H9 (cell line): ENCODE measurements around the gene ZNF667. TPM values are rescaled to one million over a fixed set of nuclear protein-coding genes. Genes with fewer than 3 reads are reported as not detected.

ENCODE experiments used
- DNase-seq: peaks from one replicate; pipeline ENCODE4 v3.0.0-alpha.2; 2017
- H2AFZ ChIP-seq: one replicate; pipeline ENCODE4 v1.6.1; 2013; ENCODE audit warnings: mild to moderate bottlenecking, low read length, control low read depth, moderate library complexity
- H2AK5ac ChIP-seq: 2 replicates; pipeline ENCODE4 v1.6.1; 2013; ENCODE audit warnings: low read length, control low read depth, mixed read lengths; ENCODE audit not compliant: insufficient read length
- H2BK120ac ChIP-seq: one replicate; pipeline ENCODE4 v1.6.1; 2013; ENCODE audit warnings: low read depth, mild to moderate bottlenecking, low read length, control low read depth, inconsistent platforms; ENCODE audit not compliant: poor library complexity, severe bottlenecking
- H2BK12ac ChIP-seq: 2 replicates; pipeline ENCODE4 v1.6.1; 2013; ENCODE audit warnings: low read length, control low read depth, mixed read lengths, low read depth; ENCODE audit not compliant: insufficient read length
- H2BK15ac ChIP-seq: 2 replicates; pipeline ENCODE4 v1.6.1; 2013; ENCODE audit warnings: low read depth, low read length, control low read depth
- H2BK20ac ChIP-seq: one replicate; pipeline ENCODE4 v1.6.1; 2013; ENCODE audit warnings: low read depth, mild to moderate bottlenecking, low read length, control low read depth, inconsistent platforms; ENCODE audit not compliant: poor library complexity, severe bottlenecking
- H2BK5ac ChIP-seq: 2 replicates; pipeline ENCODE4 v1.6.1; 2013; ENCODE audit warnings: low read length, control low read depth, mixed read lengths; ENCODE audit not compliant: insufficient read length
- H3K14ac ChIP-seq: 2 replicates; pipeline ENCODE4 v1.6.1; 2013; ENCODE audit warnings: low read length, control low read depth; ENCODE audit not compliant: insufficient read depth
- H3K18ac ChIP-seq: 2 replicates; pipeline ENCODE4 v1.6.1; 2013; ENCODE audit warnings: low read depth, mild to moderate bottlenecking, mixed read lengths, low read length, control low read depth; ENCODE audit not compliant: insufficient read length
- H3K23ac ChIP-seq: 2 replicates; pipeline ENCODE4 v1.6.1; 2013; ENCODE audit warnings: low read length, control low read depth, mixed read lengths, low read depth; ENCODE audit not compliant: insufficient read length
- H3K23me2 ChIP-seq: 2 replicates; pipeline ENCODE4 v1.6.1; 2013; ENCODE audit warnings: low read depth, mild to moderate bottlenecking, mixed read lengths, low read length, control low read depth; ENCODE audit not compliant: insufficient read length, poor library complexity, severe bottlenecking
- H3K27ac ChIP-seq: 2 replicates; pipeline ENCODE4 v1.5.1; 2013; ENCODE audit warnings: low read length, control low read depth, mixed read lengths, low read depth; ENCODE audit not compliant: insufficient read length
- H3K27me3 ChIP-seq: 2 replicates; pipeline ENCODE4 v1.6.1; 2013; ENCODE audit warnings: low read length, control low read depth, inconsistent platforms; ENCODE audit not compliant: insufficient read depth
- H3K4ac ChIP-seq: 2 replicates; pipeline ENCODE4 v1.6.1; 2013; ENCODE audit warnings: low read depth, mild to moderate bottlenecking, control low read depth, inconsistent platforms, low read length, moderate library complexity
- H3K4me1 ChIP-seq: 2 replicates; pipeline ENCODE4 v1.6.1; 2013; ENCODE audit warnings: low read length, control low read depth, inconsistent platforms; ENCODE audit not compliant: insufficient read depth
- H3K4me2 ChIP-seq: 2 replicates; pipeline ENCODE4 v1.6.1; 2013; ENCODE audit warnings: low read length, control low read depth, mixed read lengths; ENCODE audit not compliant: insufficient read length, insufficient read depth
- H3K56ac ChIP-seq: 2 replicates; pipeline ENCODE4 v1.6.1; 2013; ENCODE audit warnings: low read depth, mild to moderate bottlenecking, mixed read lengths, low read length, control low read depth; ENCODE audit not compliant: insufficient read length
- H3K79me1 ChIP-seq: 2 replicates; pipeline ENCODE4 v1.6.1; 2013; ENCODE audit warnings: low read depth, mild to moderate bottlenecking, moderate library complexity, low read length, control low read depth, inconsistent platforms; ENCODE audit not compliant: insufficient read depth, poor library complexity, severe bottlenecking
- H3K79me2 ChIP-seq: 2 replicates; pipeline ENCODE4 v1.6.1; 2013; ENCODE audit warnings: low read length, control low read depth, inconsistent platforms; ENCODE audit not compliant: insufficient read depth
- H3K9ac ChIP-seq: 2 replicates; pipeline ENCODE4 v1.6.1; 2013; ENCODE audit warnings: low read length, control low read depth, mixed read lengths; ENCODE audit not compliant: insufficient read length; ENCODE audit errors: extremely low read depth
- H3K9me3 ChIP-seq: one replicate; pipeline ENCODE4 v1.6.1; 2013; ENCODE audit warnings: low read depth, low read length, inconsistent platforms; ENCODE audit not compliant: control insufficient read depth
- H3T11ph ChIP-seq: one replicate; pipeline ENCODE4 v1.6.1; 2013; ENCODE audit warnings: mild to moderate bottlenecking, low read length, control low read depth, inconsistent platforms
- H4K20me1 ChIP-seq: one replicate; pipeline ENCODE4 v1.6.1; 2013; ENCODE audit not compliant: control insufficient read depth, insufficient read length, insufficient read depth
- H4K5ac ChIP-seq: 2 replicates; pipeline ENCODE4 v1.6.1; 2013; ENCODE audit warnings: low read depth, mild to moderate bottlenecking, mixed read lengths, low read length, control low read depth; ENCODE audit not compliant: insufficient read length
- H4K8ac ChIP-seq: replicated peaks from 2 replicates; pipeline ENCODE4 v1.6.1; 2013; ENCODE audit warnings: low read length, control low read depth, mixed read lengths, low read depth; ENCODE audit not compliant: insufficient read length
- H4K91ac ChIP-seq: 2 replicates; pipeline ENCODE4 v1.6.1; 2013; ENCODE audit warnings: low read depth, mild to moderate bottlenecking, moderate library complexity, mixed read lengths, low read length, control low read depth; ENCODE audit not compliant: insufficient read length
- H3K27ac Mint-ChIP-seq, 3 experiments: 2 replicates in 2 of 3; 3 replicates in 1 of 3; pipeline ENCODE4 v1.8.0; 2020 to 2021; ENCODE audit warnings: mixed read lengths in 3 of 3, mild to moderate bottlenecking in 1 of 3, moderate library complexity in 1 of 3
- H3K27me3 Mint-ChIP-seq: 2 replicates; pipeline ENCODE4 v1.8.0; 2021; ENCODE audit warnings: low read depth, mild to moderate bottlenecking, moderate library complexity, mixed read lengths
- H3K36me3 Mint-ChIP-seq, 3 experiments: 2 replicates in 2 of 3; 3 replicates in 1 of 3; pipeline ENCODE4 v1.8.0; 2020 to 2021; ENCODE audit warnings: low read depth in 3 of 3, mixed read lengths in 3 of 3; ENCODE audit not compliant: insufficient read depth in 1 of 3
- H3K4me1 Mint-ChIP-seq, 2 experiments: 2 replicates each; pipeline ENCODE4 v1.8.0; 2020; ENCODE audit warnings: mixed read lengths in 2 of 2
- H3K4me3 Mint-ChIP-seq, 2 experiments: 2 replicates in 1 of 2; 3 replicates in 1 of 2; pipeline ENCODE4 v1.8.0; 2020 to 2021; ENCODE audit warnings: mild to moderate bottlenecking in 2 of 2, mixed read lengths in 2 of 2, moderate library complexity in 1 of 2
- H3K9me3 Mint-ChIP-seq, 2 experiments: 2 replicates in 1 of 2; 3 replicates in 1 of 2; pipeline ENCODE4 v1.8.0; 2020; ENCODE audit warnings: mild to moderate bottlenecking in 2 of 2, mixed read lengths in 2 of 2, moderate library complexity in 1 of 2
- CTCF ChIP-seq: fragments of 200-600 bp; sonication (generic); conservative IDR thresholded peaks from 3 replicates; pipeline ENCODE4 v1.8.0; 2021; ENCODE audit warnings: antibody characterized with exemption, mild to moderate bottlenecking
- WGBS: extraction: QIAGEN DNeasy Blood & Tissue Kit; methylation state at CpG from one replicate; pipeline ENCODE4 v1.1.7; 2013; ENCODE audit warnings: missing lambda C conversion rate, low lambda C conversion rate, mixed read lengths; ENCODE audit not compliant: insufficient read length; ENCODE audit errors: extremely low coverage; 5-methylcytosine and 5-hydroxymethylcytosine counted together
- total RNA-seq: library from RNA; stranded (reverse); gene quantifications from 2 replicates; pipeline ENCODE4 v1.2.1, GENCODE V29; 2021

Gene ZNF667
- total RNA-seq, 1 experiment from 2014 or later = not detected

- Histone ChIP-seq H4K5ac (no peak within 1 kb of the TSS), H3T11ph (no peak within 1 kb of the TSS), H3K27me3 (no peaks in the 10 kb centered on the region; the same call in 1 of the 2 replicates), H2BK20ac (no peak within 1 kb of the TSS), H3K79me1 (no peaks in the 10 kb centered on the region), H3K4me1 (no peaks in the 10 kb centered on the region; the same call in 1 of the 2 replicates), H4K20me1 (no peaks in the 10 kb centered on the region), H2BK12ac (no peak within 1 kb of the TSS), H3K56ac (peak within 1 kb of the TSS; percentile 37), H4K8ac (peak within 1 kb of the TSS; percentile 61), H3K9me3 (peaks cover 11% of the 10 kb centered on the region), H3K18ac (no peak within 1 kb of the TSS), H3K27ac (no peak within 1 kb of the TSS), H3K23me2 (no peaks in the 10 kb centered on the region), H2AFZ (no peak within 1 kb of the TSS), H3K9ac (peak within 1 kb of the TSS; percentile 68), H2BK5ac (no peak within 1 kb of the TSS), H3K23ac (no peak within 1 kb of the TSS), H2AK5ac (no peak within 1 kb of the TSS), H3K14ac (no peak within 1 kb of the TSS; the same call in 1 of the 2 replicates), H3K4ac (no peak within 1 kb of the TSS), H3K4me2 (peak within 1 kb of the TSS; percentile 98), H4K91ac (no peak within 1 kb of the TSS), H2BK15ac (no peak within 1 kb of the TSS), H2BK120ac (no peak within 1 kb of the TSS), H3K79me2 (no peaks in the 10 kb centered on the region)
- no peak for TF ChIP-seq CTCF
- Mint-ChIP-seq H3K4me3 (no peak within 1 kb of the TSS; a peak in 1 of 5 replicates), H3K9me3 (peaks cover 33 to 57% of the 10 kb centered on the region in 2 experiments), H3K4me1 (no peaks in the 10 kb centered on the region), H3K36me3 (peaks cover 2 to 19% (median 7%) of the 10 kb centered on the region in 3 experiments; a peak in 6 of 7 replicates), H3K27ac (no peak within 1 kb of the TSS; a peak in 1 of 7 replicates), H3K27me3 (peaks cover 3% of the 10 kb centered on the region; the same call in 1 of the 2 replicates)
- no CpG with 5 or more reads among the region's 74 CpGs for WGBS
- peak; percentile 94 for DNase-seq
These were observed 30.5 kb upstream of the ZNF667 start, which contains the start of gene ZNF471 for GRCh38 chr19:56507446-56508289. Gene ZNF471 (plus strand): TSS chr19:56507855. CDS start chr19:56511572, 3,717 bp downstream.
